Spleen (tissue), 7 donors: Measurements from ENCODE around the gene TMEM192.

Source experiments
- POLR2A ChIP-seq, 3 donors: fragments of 450-650 bp; IDR thresholded peaks; one replicate each; pipeline ENCODE4 v1.5.1; 2017; ENCODE audit warnings: antibody characterized with exemption in 3 of 3, mild to moderate bottlenecking in 1 of 3
- TF ChIP-seq, protein P1 (sequence below), 11 experiments: fragments of 200-600 bp in 7 of 11; fragments of 450-650 bp in 4 of 11; sonication (generic) in 4 of 11; IDR thresholded peaks in 8 of 11; conservative IDR thresholded peaks in 3 of 11; 1 replicate in 7 of 11; 2 replicates in 4 of 11; pipeline versions ENCODE4 v1.4.0 to v1.8.0; 2016 to 2021; ENCODE audit warnings: antibody characterized with exemption in 11 of 11, inconsistent platforms in 4 of 11, mild to moderate bottlenecking in 1 of 11
- donor health status: DM: no; HTN: no; CAD: no; lungs with moderate emphysema.
- donor health status: DM: no; HTN: no; CAD: no.
- donor health status: DM: no; HTN: no; CAD: no.

DNA sequence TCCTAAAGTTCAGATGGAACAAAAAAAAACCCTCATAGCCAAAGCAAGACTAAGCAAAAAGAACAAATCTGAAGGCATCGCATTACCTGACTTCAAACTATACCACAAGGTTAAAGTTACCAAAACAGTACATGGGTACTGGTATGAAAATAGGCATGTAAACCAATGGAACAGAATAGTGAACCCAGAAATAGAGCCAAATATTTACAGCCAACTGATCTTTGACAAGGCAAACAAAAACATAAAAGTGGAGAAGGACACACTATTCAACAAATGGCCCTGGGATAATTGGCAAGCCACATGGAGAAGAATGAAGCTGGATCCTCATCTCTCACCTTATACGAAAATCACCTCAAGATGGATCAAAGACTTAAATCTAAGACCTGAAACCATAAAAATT is 44.2 kb upstream of the TMEM192 start:
- TF ChIP-seq, protein P1, sequence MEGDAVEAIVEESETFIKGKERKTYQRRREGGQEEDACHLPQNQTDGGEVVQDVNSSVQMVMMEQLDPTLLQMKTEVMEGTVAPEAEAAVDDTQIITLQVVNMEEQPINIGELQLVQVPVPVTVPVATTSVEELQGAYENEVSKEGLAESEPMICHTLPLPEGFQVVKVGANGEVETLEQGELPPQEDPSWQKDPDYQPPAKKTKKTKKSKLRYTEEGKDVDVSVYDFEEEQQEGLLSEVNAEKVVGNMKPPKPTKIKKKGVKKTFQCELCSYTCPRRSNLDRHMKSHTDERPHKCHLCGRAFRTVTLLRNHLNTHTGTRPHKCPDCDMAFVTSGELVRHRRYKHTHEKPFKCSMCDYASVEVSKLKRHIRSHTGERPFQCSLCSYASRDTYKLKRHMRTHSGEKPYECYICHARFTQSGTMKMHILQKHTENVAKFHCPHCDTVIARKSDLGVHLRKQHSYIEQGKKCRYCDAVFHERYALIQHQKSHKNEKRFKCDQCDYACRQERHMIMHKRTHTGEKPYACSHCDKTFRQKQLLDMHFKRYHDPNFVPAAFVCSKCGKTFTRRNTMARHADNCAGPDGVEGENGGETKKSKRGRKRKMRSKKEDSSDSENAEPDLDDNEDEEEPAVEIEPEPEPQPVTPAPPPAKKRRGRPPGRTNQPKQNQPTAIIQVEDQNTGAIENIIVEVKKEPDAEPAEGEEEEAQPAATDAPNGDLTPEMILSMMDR (IDR thresholded peaks at IDR 0.05 in 8 of 11, conservative IDR thresholded peaks at IDR 0.05 in 3 of 11): no peak
- TF ChIP-seq POLR2A (IDR thresholded peaks at IDR 0.05): no peak
